GM10266 (cell line): ENCODE data around the gene TM7SF2.

Source experiments
- DNase-seq: peaks from one replicate; pipeline ENCODE4 v3.0.0; 2012; ENCODE audit errors: extremely low spot score
- TF ChIP-seq, protein P1 (sequence below): IDR thresholded peaks from 2 replicates; pipeline ENCODE4 v1.5.1; 2012; ENCODE audit warnings: mild to moderate bottlenecking, low read depth; ENCODE audit not compliant: control insufficient read depth, insufficient read depth; ENCODE audit errors: missing control alignments

Gene TM7SF2

DNA sequence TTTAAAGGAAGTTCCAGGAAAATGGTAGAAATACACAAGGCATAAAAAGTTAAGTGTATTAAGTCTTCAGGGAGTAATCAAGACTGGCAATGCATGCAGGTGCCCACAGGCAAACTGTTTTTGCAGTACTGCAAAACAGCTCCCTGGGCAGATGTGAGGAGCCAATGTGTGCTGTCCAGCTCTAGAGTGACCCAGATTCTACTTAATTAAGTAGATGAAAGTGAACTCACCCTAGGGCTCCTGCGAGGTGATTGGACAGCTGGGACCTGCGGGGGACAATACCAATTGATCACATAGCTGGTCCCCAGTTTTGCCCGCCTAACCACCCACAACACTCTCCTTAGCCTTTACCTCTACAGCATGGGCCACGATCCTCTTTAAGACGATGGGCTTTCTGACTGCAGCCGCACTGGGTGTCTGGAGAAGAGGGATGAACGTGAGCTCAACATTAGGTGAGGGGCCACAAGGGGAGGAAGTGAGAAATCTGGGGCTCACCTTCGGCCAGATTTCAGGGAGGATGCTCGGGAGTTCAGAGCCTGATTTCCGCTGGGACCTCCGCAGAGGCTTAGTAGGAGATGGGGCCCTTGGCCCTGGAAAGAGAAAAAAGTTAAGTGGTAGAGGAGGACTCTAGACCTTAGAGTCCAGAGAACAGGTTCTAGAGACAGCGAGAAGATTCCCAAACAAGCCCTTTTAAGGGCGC, 28.4 kb upstream of the TM7SF2 start:
- no peak for DNase-seq
- TF ChIP-seq, protein P1, sequence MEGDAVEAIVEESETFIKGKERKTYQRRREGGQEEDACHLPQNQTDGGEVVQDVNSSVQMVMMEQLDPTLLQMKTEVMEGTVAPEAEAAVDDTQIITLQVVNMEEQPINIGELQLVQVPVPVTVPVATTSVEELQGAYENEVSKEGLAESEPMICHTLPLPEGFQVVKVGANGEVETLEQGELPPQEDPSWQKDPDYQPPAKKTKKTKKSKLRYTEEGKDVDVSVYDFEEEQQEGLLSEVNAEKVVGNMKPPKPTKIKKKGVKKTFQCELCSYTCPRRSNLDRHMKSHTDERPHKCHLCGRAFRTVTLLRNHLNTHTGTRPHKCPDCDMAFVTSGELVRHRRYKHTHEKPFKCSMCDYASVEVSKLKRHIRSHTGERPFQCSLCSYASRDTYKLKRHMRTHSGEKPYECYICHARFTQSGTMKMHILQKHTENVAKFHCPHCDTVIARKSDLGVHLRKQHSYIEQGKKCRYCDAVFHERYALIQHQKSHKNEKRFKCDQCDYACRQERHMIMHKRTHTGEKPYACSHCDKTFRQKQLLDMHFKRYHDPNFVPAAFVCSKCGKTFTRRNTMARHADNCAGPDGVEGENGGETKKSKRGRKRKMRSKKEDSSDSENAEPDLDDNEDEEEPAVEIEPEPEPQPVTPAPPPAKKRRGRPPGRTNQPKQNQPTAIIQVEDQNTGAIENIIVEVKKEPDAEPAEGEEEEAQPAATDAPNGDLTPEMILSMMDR = no peak

DNA sequence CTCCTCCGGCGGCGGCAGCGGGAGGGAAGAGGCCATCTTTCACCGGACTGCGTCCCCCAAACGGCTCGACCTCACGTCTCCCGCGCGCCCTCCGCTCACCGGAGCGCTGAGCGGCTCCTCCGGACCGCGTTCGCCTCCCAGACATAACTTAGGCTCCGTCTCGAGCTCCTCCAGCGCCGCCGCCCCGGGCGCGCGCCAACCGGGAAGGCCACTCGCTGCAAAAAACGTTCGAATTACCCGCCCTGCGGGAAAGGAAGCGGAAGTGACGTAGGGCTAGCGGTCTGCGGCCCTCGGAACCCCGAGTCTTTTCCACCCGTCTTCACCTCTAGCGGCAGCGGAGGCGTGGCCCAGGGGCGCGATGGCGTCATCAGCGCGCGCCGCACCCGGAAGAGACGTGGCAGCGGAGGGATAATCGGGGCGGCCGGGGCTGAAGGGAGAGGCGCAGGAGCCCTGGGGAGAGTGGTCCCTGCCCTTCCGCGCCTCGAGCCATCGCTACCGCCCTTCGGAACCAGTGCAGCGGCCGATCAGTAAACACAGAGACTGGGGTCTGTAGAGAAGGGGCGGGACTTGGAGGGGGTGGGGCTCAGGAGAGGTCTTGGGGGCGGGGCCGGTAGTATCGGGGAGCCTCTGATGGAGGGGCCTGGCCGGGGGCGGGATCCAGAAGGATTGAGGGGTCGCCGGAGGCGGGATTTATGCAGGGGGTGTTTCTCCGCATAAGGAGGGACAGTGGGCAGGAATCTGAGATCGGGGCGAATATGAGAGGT, 27.7 kb upstream of the TM7SF2 start, which contains the start of the genes CDCA5 and ZFPL1:
TSS of gene CDCA5 (minus strand) at position 207 of the 764 bp plus-strand sequence. CDS start at position 145, 62 bp downstream.
TSS of gene ZFPL1 (plus strand) at position 389 of the 764 bp plus-strand sequence. CDS start 477 bp downstream, outside the sequence.
- peak; percentile 98 for DNase-seq
- TF ChIP-seq, protein P1 = no peak

DNA sequence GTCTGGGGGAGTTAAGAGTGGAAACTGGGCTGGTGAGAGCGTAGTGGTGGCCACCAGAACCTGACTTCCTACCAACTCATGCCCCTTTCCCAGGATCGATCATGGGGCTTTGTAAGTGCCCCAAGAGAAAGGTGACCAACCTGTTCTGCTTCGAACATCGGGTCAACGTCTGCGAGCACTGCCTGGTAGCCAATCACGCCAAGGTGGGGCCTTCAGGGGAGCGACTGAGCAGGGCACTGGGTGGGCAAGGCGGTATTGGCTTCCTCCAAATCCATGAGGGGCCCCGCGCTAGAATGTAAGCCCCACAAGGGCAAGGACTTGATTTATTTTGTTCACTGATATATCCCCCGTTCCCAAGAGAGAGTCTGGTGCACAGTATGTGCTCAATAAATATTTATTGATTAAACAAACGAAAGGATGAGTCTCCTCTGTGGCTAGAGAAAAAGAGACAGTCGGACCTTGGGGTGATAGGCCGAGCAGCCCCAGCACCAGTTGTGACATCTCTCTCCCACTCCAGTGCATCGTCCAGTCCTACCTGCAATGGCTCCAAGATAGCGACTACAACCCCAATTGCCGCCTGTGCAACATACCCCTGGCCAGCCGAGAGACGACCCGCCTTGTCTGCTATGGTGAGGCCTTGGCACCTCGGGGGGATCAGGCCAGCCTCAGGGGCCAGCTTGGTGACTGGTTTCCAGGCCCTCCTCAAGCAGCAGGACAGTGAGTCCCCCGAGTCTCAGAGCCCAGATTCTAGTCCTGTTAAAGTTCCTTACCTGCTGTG, 26.9 kb upstream of the TM7SF2 start:
- TF ChIP-seq, protein P1 = no peak
- no peak for DNase-seq

DNA sequence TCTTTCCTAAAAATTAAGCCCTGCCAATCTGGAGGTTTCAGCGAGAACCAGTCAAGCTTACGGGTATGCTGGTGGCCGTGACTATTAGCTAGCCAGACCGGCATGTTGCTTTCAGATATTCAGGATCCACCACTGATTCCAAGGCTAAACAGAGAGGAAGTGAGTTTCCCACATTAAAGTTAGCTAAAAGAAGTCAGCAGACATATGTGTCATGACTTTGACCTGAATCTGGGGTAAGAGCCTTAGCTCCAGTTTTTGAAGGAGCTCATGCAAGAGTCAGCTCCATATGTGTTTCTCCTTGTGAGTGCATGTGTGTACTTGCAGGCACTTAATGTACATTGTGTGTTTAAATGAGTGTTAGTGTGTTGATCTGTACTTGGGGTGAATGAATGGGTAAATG, 26.2 kb upstream of the TM7SF2 start:
- TF ChIP-seq, protein P1 = no peak
- DNase-seq = no peak

DNA sequence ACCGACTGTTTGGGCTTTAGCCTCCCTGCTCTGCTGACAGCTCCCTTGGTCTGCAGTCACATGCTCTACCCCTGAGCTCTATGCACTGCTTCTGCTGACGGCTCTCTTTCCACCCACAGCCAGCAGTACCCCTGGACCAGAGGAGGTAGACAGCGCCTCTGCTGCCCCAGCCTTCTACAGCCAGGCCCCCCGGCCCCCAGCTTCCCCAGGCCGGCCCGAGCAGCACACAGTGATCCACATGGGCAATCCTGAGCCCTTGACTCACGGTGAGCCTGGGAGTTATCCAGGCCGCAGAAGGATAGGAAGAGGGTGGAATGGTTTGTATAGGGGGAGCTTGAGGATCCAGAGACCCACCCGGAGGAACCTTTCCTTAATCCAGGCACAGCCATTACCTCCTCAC, 24.9 kb upstream of the TM7SF2 start:
- TF ChIP-seq, protein P1 = no peak
- no peak for DNase-seq

DNA sequence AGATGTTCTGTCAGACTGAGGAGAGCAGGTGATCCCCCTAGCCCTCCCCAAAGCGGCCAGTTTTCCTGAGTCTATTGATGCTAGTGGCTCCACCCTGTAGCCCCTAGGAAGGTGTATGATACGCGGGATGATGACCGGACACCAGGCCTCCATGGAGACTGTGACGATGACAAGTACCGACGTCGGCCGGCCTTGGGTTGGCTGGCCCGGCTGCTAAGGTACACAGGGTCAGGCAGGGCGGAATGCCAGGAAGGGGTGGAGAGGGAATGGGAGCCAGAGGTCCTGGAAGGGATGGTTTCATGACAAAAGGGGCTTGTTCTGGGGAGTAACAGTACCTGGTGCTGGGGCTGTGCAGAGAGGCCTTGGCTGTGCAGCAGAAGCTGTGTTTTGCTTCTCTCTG, 24.5 kb upstream of the TM7SF2 start:
- TF ChIP-seq, protein P1 = no peak
- DNase-seq = no peak
